HG03565 (cell line): ENCODE measurements around the gene ACTN4.
"Not testable (repeated sequence)": the region's sequence is repeated elsewhere in the genome, so short reads cannot be mapped to it uniquely, and the experiment has no call there.

Experiments used
- ATAC-seq: cut with Tn5 transposase; IDR thresholded peaks from one replicate; pipeline ENCODE4 v1.9.1; 2021; ENCODE audit warnings: mild to moderate bottlenecking, moderate library complexity; ENCODE audit not compliant: unreplicated experiment

Gene ACTN4

DNA sequence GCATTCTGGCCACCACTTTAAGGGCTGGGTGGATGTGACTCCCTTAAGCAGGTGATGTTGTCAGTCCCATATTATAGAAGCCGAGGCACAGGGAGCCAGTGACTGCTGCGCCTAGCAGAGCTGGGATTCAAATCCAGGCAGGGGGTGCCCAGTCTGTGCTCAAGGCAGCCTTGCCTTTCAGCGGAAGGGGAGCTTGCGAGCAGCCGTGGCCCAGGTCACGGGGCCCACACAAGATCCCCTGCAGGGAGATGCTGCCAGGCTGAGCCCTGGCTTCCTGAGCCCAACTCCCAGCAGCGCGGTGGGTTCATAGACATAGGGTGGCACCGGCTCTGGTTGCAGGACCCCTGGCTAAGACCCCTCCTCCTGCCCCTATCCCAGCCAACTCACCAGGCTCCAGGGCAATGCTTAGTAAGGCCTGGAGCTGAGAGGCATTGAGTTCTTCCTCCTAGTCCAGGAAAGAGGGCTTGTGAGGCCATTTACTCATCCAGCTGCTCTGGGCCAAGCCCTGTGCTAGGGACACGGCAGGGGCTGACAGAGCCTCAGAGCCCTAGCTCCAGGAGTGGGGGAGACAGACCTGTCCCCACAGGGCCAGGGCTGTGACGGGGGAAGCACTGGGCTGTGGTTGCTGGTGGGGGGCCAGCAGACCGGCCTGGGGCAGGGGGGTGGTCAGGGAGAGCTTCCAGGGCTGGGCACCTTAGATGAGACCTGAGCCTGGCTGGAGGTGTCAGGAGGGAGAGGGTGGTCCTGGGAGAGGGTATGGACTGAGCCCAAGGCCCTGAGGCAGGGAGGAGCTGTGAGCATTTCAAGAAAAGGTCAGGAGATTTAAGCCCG, 87.2 kb downstream of the ACTN4 start:
- no peak for ATAC-seq

DNA sequence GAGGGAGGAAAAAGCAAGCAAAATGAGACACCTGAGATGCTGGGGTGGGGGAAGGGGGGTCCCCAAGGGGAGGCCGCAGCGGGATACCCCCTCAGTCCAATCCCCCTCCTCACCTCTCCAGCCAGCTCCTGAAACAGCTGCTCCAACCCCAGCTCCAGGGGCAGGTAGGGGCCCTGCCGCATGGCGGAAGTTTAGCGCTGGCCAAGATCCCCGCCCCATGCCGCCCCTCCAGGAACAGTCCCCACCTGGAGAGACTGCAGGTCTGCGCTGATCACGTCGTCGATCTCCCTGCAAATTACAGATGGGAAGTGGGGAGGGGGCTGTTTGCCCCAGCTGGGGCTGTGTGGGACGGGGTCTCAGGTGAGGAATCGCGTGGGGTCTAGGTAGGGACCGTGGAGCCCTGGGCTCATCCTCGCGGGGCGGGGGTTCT, 87.8 kb downstream of the ACTN4 start:
- ATAC-seq = no peak

DNA sequence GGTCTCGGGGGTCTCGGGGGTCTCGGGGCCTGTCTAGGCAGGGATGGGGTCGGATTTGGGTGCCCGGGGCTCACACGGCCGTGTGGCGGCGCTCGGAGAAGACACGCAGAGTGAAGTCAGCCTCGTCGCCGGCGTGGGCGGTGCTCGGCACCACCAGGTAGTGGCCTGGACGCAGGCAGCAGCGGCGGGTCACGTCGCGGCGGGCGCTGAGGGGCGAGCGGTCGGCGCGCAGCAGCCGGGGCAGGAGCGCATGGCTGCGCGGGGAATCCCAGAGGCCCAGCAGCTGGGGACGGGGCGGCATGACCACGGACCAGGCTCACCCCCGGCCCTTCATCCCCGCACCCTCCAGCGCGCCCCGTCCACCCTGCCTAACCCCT, 88.6 kb downstream of the ACTN4 start:
- no peak for ATAC-seq

DNA sequence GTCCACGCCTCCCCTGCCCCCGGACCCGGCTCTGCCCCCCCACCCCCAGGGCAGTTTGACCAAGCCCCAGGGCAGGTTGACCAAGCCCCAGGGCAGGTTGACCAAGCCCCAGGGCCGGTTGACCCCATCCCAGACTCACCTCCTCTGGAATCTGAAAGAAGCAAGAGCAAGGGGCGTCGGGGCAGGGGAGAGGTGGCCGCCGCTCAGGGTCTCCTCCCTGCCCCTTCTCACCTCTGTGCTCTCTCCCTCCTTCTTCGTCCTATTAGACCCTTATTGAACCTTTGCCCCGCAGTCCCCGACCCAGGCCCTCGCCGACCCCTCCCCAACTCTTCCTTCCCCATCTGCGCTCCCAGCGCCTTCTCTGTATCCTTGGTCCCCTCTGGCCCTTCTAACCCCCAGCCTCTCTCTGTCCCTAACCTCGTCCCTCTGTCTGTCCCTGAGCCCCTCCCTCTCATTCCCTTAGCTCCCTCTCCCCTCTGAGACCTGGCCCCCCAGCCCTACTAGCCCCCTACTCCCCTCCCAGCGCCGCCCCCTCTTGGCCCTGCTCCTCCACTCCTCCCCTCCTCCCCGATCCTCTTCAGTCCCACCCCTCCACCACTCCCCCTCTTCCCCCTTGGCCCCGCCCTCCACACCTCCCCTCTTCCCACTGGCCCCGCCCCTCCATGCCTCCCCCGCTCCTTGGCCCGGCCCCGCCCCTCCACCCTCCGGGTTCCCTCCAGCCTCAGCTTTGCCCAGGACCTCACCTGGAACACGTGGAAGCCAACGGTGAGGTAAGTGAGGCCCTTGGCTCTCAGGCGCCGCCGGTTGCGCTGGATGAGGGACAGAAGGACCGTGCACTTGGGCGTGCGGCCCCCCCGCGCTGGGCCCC, 89.2 kb downstream of the ACTN4 start:
- ATAC-seq = no peak

DNA sequence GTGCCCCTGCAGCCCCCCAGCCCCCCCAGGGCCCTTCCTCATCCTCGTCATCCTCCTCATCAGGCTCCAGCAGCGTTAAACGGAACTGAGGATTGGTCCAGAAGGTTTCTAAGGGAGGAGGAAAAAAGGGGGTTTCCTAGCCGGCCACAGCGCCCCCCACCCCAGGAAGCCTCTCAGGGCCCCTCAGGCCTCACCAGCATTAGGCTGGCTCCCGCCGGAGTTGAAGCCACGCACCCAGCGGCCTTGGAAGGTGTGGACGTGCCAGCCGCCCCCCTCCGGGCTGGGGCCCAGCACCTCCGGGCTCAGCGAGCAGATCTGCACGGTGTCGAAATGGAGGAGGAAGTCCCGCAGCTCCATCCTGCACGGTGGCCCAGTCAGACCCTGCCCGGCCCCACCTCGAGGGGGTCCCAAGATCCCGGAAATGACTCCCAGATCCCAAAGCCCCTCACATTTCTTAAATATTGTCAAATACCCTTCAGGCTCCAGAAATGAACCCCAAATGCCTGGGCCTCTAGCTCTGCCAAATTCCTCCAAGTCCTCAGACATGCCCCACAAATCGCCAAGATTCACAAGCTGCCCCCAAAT, 89.9 kb downstream of the ACTN4 start:
- ATAC-seq = no peak

DNA sequence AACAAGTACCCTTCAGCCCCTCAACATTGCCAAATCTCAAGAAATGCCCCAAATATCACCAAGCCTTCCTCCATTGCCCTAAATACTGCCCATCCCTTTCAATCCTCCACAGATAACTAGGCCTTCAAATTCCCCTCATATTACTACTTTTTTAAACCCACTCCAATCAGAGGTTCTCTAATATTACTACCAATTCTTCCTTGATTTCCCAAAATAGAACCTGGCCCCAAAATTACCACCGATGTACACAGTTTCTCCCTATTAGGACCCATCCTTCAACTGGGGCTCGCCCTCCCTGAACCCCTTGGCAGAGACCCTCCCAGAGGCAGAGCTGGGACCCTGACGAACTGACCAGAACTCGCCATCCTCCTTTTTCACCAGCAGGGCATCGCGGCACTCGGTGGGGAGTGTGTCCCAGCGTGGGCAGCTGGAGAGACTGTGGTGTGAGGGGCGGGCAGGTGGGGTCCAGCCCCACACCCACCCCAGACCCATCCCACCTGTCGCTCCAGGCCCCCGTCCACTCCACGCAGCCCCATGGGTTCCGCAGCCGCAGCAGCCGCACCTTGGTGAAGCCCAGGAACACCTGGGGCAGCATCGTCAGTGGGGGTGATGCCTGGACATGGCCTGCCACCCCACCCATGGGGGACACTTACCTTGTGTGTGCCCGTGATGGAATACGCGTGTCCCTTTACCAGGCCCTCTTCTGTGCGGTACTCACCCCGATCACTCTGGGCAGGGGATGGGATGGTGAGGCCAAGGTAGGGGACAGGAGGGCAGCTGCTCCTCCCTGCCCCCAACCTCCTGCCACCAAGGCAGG, 90.7 kb downstream of the ACTN4 start:
- ATAC-seq = no peak

DNA sequence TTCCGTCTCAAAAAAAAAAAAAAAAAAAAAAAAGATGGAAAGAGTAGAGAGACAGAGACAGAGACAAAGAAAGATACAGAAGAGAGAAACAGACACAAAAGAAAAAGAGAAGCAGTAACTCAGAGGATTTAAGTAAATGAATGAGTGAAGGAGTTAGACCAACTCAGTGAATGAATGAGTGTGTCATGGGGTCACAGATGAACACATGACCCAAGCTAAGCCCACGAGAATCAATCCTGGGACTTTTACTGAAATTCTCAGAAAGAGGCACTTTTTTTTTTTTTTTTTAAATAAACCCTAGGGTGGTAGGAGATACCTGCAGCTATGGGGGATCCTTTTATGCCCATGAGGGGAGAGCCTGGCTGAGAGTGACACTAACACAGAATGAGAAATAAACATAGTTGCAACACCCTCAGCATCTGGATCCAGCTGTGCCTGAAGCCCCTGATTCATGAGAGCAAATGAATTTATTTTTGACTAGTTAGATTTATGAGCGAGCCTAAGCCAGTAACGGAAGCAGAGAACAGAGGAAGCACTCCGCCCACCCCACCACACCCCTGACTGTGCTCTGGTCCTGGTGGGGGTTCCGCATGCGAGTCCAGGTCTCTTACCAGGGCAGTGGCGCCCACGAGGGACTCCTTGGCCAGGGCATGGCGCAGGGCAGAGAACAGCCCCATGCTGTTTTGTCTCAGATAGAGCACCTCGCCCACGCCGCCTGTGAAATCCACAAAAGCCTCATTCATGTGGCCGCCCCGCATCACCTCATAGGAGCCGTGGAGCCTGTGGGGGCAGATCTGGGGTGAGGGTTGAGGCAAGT, 92.2 kb downstream of the ACTN4 start:
- no peak for ATAC-seq

DNA sequence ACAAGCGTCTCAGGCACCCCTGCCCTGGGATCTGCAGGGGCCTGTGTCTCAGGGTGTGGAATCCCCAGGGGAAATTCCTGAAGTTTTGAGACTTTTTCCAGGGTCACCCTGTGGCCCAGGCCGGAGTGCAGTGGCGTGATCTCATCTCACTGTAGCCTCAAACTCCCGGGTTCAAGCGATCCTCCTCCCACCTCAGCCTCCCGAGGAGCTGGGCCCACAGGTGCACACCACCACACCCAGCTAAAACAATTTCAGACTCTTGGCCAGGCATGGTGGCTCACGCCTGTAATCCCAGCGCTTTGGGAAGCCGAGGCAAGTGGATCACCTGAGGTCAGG, 92.8 kb downstream of the ACTN4 start:
- no peak for ATAC-seq

DNA sequence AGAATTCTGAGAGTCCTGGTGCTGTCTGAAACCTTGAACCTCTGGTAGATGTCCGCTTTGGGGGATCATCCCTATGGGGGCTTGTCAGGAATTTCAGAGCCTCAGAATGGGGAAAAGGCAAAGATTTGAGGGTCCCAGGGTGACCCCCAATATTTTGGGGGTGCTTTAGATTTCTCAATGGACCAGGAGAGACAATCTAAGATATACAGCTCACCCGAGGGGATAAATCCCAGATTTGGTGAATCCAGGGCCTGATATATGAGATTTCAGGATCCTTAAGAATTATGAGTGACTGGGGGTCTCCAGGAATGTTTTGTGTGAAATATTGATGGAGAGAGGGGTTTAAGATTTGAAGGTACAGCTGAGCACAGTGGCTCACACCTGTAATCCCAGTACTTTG, 93.5 kb downstream of the ACTN4 start:
- no peak for ATAC-seq

DNA sequence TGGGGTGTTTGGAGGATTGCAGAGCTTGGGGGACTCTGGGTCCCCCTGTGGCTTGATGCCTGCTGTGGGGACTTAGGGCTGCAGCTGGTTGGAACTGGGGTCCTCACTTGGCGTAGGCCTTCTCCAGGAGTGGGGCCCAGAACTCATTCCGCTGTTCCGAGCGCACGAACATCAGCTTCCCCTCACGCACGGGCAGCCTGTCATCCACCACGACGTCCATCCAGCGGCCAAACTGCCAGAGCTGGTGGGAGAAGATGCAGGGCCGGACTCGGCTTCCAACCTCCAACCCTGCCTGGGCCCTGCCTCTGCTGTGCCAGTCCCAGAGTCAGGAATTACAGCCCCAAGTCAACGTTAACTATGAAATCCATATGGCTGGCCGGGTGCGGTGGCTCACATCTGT, 94.2 kb downstream of the ACTN4 start:
- no peak for ATAC-seq

DNA sequence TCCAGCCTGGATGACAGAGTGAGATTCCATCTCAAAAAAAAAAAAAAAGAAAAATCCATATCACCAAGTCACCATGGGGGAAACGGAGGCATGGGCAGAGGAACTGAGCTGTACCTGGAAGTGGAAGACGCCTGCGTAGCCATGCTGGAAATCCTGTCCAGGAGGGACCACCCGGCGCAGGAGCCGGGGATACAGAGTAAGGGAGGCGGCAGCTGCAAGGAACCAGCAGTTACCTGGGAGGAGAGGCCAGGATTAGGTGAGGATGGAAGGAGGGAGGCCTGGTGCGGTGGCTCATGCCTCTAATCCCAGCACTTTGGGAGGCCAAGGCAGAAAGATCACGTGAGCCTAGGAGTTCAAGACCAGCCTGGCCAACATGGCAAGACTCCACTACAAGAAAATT, 94.8 kb downstream of the ACTN4 start:
- ATAC-seq = no peak

DNA sequence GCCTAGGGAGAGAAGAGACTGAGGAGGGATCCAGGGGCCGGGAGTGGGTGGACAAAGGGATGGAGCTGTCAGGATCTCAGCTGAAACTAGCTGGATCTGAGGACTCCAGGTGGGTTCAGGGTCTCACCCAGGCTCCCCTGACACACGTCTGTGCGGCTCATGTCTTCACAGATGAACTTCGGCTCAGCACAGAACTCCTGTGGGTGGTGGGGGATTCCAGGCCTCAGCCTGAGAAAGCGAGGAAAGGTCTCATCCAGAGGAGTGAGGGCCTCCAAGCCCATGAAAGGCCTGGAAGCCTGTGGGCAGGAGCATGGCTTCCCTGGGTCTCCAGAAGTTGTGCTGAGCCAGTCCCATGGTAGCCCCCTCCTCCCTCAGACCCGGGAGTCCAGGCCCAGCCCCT, 95.5 kb downstream of the ACTN4 start:
- no peak for ATAC-seq

DNA sequence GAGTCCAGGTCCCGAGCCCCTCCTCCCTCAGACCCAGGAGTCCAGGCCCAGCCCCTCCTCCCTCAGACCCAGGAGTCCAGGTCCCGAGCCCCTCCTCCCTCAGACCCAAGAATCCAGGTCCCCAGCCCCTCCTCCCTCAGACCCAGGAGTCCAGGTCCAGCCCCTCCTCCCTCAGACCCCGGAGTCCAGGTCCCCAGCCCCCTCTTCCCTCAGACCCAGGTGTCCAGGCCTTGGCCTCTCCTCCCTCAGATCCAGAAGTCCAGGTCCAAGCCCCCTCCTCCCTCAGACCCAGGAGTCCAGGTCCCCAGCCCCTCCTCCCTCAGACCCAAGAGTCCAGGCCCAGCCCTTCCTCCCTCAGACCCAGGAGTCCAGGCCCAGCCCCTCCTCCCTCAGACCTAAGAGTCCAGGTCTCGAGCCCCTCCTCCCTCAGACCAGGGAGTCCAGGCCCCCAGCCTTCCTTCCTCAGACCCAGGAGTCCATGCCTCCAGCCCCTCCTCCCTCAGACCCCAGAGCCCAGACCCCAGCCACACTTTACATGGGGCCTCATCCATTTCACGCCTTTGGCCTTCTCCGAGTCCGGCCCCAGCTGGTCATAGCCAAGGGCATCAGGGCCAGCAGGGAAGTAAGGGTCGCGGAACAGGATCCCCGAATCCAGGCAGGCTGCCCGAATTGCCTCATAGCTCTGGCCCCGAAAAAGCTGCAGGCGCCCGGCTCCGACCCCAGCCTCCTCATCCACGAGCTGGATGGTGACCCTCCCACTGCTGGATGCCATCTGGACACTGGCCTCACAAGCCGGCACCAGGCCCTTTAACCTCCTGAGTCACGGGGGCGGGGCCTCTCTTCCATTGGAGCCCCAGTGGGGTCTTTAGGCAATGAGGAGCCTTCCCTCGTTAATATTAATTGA, 96.2 kb downstream of the ACTN4 start:
- ATAC-seq = no peak

DNA sequence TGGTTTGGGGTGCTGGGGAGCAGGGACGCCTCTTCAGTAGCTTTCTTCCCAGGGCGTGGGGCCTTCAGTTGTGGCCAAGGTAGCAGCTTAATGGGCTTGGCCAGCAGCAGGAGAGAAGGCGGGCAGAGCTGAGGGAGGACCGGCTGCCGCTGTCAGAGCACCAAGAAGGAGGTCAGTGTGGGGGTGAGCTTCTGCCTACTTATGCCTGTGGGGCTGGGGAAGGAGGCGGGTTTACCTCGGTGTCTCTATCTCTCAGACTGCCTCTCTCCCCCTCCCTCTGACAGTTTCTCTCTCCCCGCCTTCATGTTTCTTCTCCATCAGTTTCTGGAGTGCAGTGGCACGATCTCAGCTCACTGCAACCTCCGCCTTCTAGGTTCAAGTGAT, 96.8 kb downstream of the ACTN4 start, which contains the start of gene CAPN12:
Gene CAPN12, minus strand, starts transcription at position 177 of the 384 bp plus-strand sequence. CDS start 309 bp downstream, outside the sequence.
- no peak for ATAC-seq

DNA sequence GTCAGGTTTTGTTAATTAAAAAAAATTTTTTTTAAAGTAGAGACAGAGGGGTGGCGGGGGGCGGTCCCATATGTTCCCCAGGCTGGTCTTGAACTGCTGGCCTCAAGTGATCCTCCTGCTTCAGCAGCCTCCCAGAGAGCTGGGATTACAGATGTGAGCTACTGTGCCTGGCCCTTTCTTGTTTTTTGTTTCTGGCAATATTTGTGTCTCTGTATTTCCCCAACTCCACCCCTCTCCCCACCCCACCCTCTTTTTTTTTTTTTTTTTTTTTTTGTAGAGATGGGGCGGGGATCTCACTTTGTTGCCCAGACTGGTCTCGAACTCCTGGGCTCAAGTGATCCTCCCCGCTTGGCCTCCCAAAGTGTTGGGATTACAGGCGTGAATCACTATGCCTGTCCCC, 97.4 kb downstream of the ACTN4 start:
- ATAC-seq = no peak

DNA sequence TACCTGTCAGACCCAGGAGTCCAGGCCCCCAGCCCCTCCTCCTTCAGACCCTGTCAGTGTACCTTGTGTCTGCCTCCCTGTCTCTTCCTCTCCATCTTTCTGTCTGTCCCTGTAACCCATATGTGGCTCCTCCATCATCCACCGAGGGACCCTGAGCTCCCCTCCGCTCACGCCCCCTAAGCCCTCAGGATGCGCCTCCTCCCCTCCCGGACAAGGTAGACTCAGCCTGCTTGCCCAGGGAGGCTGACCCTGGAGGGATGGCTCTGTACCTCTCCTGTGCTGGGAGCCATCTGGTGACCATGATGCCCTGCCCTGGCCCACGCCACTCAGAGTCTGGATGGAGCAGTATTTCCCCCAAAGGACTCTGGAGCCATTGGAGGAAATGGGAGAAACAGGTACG, 97.9 kb downstream of the ACTN4 start:
- no peak for ATAC-seq

DNA sequence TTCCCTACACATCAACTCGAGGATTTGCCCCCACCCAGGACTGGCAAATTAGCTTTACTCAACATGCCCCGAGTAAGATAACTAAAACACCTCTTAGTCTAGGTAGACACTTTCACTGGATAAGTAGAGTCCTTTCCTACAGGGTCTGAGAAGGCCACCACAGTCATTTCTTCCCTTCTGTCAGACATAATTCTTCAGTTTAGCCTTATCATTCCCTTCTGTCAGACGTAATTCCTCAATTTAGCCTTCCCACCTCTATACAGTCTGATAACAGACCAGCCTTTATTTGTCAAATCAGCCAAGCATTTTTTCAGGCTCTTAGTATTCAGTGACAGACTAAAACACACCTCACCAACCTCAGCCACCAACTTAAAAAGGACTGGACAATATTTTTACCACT, 106.3 kb downstream of the ACTN4 start:
- ATAC-seq = not testable (repeated sequence)

DNA sequence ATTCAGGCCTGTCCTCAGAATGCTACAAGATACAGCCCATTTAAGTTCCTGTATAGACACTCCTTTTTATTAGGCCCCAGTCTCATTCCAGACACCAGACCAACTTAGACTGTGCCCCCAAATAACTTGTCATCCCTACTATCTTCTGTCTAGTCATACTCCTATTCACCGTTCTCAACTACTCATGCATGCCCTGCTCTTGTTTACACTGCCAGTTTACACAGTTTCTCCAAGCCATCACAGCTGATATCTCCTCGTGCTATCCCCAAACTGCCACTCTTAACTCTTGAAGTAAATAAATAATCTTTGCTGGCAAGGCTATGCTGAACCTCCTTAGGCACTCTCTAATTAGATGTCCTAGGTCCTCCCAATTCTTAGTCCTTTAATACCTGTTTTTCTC, 106.7 kb downstream of the ACTN4 start:
- not testable (repeated sequence) for ATAC-seq

DNA sequence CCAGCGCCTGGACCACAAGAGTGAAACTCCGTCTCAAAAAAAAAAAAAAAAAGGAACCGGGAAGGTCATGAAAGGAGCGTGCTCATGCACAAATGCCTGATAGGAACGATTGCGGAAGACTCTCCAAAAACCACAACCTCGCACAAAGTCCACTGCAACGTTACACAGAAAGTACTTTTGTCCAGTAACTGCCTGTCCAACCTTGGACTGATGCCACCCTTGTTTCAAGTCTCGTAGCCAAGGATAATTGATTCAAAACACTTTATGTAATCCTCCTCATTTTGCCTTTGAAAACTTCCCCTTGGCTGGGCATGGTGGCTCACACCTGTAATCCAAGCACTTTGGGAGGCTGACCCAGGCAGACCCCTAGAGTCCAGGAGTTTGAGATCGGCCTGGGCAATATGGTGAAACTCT, 112.1 kb downstream of the ACTN4 start:
- no peak for ATAC-seq
